GM18519 (cell line): ENCODE results near the gene NT5DC4.

Source experiments
- ATAC-seq: cut with Tn5 transposase; IDR thresholded peaks from one replicate; pipeline ENCODE4 v1.9.1; 2021; ENCODE audit warnings: mild to moderate bottlenecking, moderate library complexity; ENCODE audit not compliant: unreplicated experiment, low FRiP score

The NT5DC4 gene

GRCh38 chr2:112720785-112721184, at the start of gene NT5DC4:
TSS of gene NT5DC4 (plus strand) at chr2:112721020. CDS start at chr2:112721080, 60 bp downstream.
- ATAC-seq = no peak

DNA sequence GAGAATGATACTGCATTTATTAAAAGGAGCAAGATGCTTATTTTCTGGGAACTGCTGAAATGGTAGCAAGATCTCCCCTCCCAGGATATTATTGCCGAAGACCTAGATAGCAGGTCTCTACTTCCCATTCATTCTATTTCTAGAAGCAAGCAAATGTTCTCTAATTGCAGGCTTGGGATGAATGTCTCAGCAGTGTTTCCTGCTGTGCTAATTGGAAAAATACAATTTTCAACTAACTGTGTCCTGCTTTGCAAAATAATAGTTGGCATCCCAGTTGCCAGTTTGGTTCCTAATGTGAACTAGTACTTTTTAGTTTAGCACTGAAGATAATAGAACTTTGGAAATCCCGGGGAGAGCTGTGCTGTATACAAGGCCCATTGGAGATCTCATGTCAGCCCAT, 49.0 kb upstream of the NT5DC4 start:
- no peak for ATAC-seq

- no peak for ATAC-seq
Measured at GRCh38 chr2:112673008-112673407, 47.8 kb upstream of the NT5DC4 start.

- no peak for ATAC-seq
Measured at GRCh38 chr2:112674229-112674628, 46.6 kb upstream of the NT5DC4 start.

DNA sequence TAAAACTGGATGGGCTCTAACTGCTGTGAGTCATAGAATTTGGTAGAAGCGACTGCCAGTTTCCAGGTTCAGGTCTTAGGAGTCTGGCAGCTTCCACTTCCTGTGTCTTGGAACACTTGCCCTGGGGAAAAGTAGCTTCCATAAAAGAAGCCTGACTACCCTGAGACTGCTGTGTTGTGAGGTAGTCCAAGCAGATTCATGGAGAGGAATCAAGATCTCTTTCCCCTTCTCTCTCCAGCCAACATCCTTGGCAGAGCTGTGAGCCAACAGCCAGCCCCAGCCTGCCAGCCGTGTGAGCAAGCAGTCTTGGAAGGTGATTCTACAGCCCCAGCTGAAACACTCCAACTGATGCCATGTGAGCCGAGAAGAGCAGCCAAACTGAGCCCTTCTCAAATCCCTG, 41.3 kb upstream of the NT5DC4 start:
- ATAC-seq = no peak

DNA sequence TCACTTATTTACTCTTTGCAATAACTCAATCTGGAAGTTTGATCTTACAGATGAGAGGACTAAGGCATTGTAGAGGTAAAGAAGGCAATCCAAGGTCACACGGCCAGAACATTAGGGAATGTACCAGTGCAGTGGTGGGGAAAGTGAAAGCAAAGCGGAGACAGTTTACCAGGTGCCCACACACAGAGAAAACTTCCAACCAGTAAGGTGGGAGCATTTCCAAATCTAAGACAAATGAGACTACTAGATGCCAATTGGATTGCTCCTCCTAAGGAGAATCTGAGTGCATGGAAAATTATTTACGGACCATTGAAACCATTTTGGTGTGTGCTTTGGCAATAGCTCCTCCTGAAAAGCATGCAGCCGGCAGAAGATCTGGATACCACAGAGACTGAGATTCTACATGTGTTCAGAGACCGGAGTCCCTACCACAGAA, 40.1 kb upstream of the NT5DC4 start:
- no peak for ATAC-seq

DNA sequence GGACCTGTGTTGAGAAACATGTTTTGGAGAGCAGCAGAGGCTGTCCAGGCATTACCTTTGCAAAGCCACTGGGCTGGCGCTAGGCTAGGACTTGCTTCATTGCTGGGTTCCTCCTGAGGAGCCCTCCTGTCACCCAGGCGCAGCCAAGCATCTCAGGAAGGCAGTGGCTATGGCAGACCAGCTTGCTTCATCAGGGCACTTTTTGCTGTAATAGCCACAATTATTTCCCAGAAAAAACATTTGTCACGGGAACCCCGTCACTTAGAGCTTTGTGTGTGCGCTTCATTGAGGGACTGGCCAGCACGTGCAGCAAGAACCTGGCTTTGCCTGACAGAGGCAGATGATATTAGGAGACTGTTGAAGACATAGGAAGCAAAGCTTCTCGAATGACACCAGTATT, 38.7 kb upstream of the NT5DC4 start:
- ATAC-seq = no peak

GRCh38 chr2:112683550-112684414, 37.0 kb upstream of the NT5DC4 start:
- ATAC-seq = no peak

- ATAC-seq = no peak
Measured at GRCh38 chr2:112684415-112684775, 36.4 kb upstream of the NT5DC4 start.

- no peak for ATAC-seq
Measured at GRCh38 chr2:112685271-112685884, 35.4 kb upstream of the NT5DC4 start.

DNA sequence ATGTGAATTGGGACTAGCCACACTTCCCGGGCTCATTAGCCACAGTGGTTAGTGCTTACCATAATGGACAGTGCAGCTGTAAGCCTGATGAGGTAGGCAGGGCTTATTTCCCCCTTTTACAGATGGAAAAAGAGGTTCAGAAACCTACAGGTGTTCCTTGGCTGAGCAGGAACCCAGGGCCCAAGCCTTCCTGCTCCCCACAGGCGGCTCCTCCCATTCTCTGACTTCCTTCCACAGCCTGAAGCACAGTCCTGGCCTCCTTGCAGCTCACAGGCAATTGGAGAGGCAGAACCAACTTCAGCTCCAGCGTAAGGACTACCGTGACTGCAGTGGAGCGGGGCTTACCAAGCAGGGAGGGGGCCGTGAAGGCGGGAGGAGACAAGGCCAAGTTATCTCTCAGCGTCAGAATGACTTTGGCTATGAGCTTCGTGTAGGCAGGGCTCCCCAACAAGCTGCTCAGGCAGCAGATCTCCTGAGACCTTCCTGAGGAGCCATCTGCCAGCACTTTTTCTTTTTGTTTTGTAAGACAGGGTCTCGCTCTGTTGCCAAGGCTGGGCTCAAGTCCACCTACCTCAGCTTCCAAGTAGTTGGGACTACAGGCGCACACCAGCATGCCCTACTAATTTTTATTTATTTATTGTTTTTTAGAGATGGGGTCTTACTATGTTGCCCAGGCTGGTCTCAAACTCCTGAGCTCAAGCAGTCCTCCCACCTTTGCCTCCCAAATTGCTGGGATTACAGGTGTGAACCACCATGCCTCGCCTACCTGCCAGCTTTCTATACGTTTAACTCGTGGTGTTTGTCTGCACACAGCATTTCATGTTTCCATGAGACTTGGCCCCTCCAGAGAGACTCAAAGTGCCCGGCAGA, 34.2 kb upstream of the NT5DC4 start:
- no peak for ATAC-seq

DNA sequence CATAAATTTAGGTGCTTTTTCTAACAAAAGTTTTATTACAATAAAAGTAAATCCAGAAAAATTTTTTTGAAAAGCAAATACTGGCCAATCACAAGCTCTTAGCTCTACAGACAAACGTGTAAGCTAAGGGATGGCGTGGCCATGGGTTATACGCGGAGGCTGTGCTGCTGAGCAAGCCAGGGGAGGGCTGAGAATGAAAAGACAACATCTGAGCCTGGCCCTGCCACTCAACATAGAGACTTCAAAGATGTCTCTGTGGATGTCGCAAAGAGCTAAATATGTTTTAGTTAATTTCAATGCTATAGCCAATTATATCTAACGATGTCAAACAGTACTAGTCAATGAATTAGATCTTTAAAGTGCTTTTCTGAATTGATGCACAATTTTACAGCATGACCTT, 33.3 kb upstream of the NT5DC4 start:
- no peak for ATAC-seq

DNA sequence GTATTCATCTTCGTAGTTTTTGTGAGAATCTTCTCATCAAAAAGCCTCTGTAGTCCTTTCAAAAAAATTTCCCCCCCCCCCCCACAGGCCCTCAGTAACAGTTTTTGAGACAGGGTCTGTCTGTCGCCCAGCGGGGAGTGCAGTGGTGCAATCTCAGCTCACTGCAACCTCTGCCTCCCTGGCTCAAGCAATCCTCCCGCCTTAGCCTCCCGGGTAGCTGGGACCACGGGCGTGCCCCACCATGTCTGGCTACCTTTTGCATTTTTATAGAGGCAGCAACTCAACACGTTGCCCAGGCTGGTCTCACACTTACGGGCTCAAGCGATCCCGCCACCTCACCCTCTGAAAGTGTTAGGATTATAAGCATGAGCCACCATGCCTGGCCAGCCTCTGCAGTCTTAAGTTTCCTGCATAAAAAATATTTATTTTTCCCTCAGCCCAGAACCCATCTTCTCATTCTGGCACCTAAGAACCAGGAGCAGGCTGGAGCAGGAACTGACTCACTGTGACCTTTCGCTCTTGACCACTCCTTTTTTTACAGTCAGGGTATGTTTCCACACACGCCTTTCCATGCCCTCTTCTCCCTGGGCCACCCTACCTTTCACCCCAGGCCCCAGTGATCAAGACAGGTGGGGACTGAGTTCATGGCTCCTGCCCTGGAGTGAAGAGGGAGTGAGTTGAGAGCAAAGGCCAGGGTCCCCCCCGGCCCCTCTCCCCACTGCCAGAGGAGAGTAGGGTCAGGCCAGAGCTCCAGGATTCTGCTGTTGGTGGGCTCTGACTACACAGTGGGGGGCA, 32.5 kb upstream of the NT5DC4 start:
- no peak for ATAC-seq

DNA sequence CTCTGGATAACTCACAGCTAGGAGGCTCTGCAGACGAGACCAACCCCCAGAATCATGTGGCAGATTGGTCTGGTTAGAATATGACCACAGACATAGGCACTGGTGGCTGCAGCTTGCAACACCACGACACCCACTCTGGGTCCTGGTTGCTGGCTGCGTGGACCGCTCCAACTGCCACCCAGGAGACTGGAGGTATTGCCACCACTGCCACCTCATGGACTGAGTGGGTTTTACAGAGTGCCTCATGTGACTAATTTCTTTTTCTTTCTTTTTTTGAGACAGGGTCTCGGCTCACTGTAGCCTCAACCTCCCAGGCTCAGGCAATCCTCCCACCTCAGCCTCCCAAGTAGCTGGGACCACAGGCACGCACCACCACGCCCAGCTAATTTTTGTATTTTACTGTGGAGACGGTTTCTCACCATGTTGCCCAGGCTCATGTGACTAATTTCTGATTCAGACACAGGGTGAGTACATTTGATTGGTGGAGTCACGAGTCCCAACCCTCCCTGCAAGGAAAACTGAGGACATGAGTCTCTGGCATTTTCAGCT, 29.9 kb upstream of the NT5DC4 start:
- no peak for ATAC-seq

DNA sequence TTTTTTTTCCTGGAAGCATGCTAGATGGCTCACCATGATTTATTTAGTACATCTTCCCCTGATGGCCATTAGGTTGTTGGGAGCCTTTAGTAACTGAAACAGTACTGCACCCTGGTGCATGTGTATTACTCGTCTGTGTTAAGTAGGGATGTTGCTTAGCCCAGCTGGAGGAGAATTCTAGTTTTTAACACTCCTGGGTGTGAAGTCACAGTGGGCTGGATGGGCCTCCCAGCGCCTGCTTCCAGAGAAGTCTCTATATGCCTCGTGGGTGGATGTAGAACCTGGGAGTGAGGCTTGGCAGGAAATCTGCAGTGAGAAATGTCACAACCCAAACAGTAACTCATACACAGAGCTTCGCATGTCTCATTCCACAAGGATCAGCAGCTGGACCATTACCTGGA, 28.9 kb upstream of the NT5DC4 start:
- no peak for ATAC-seq

- peak; percentile 66 for ATAC-seq
Measured at GRCh38 chr2:112692495-112692911, 28.3 kb upstream of the NT5DC4 start.

GRCh38 chr2:112692918-112693317, 27.9 kb upstream of the NT5DC4 start:
- ATAC-seq = no peak

GRCh38 chr2:112693596-112693995, 27.2 kb upstream of the NT5DC4 start:
- no peak for ATAC-seq

- no peak for ATAC-seq
Measured at GRCh38 chr2:112694182-112694581, 26.6 kb upstream of the NT5DC4 start.
